OCI-LY3 (cell line): ENCODE measurements around the gene TRIO.

ENCODE experiments used
- CTCF ChIP-seq: fragments of 200-600, 300-600 bp; sonication (generic); IDR thresholded peaks from 2 replicates; pipeline ENCODE4 v1.5.1; 2014; ENCODE audit warnings: antibody characterized with exemption, low read length, low read depth
- EZH2phosphoT487 ChIP-seq: fragments of 200-600 bp; shearing (Covaris generic); IDR thresholded peaks from 2 replicates; pipeline ENCODE4 v1.6.1; 2018; ENCODE audit warnings: antibody characterized with exemption, mixed run types, low read depth

GRCh38 chr5:14231890-14232289 lies 88.7 kb downstream of the TRIO start:
- TF ChIP-seq CTCF: no peak
- TF ChIP-seq EZH2phosphoT487: no peak
